Thymus (tissue), 11 donors: ENCODE results near the gene IL25. TPM values are rescaled to one million over a fixed set of nuclear protein-coding genes. Genes with fewer than 3 reads are reported as not detected.

ENCODE experiments used
- DNase-seq, 9 donors: peaks; one replicate each; pipeline ENCODE4 v3.0.0-alpha.2; 2013; ENCODE audit warnings: low spot score in 9 of 9, low read depth in 6 of 9, missing footprints in 1 of 9
- H3K27ac ChIP-seq, 2 donors: one replicate each; pipeline ENCODE4 v1.5.1; 2013; ENCODE audit warnings: control low read depth in 1 of 2, low read depth in 1 of 2, low read length in 1 of 2, mild to moderate bottlenecking in 1 of 2, moderate library complexity in 1 of 2
- H3K27me3 ChIP-seq, 2 donors: one replicate each; pipeline ENCODE4 v1.5.1; 2013; ENCODE audit warnings: low read length in 1 of 2; ENCODE audit not compliant: control insufficient read depth in 2 of 2, insufficient read depth in 1 of 2
- H3K36me3 ChIP-seq, 2 donors: one replicate each; pipeline ENCODE4 v1.5.1; 2013; ENCODE audit warnings: low read length in 1 of 2, mild to moderate bottlenecking in 1 of 2, moderate library complexity in 1 of 2; ENCODE audit not compliant: control insufficient read depth in 2 of 2, insufficient read depth in 2 of 2
- H3K4me1 ChIP-seq, 2 donors: one replicate each; pipeline ENCODE4 v1.5.1; 2013; ENCODE audit warnings: low read length in 2 of 2; ENCODE audit not compliant: control insufficient read depth in 2 of 2, insufficient read depth in 2 of 2
- H3K4me3 ChIP-seq, 2 donors: one replicate each; pipeline ENCODE4 v1.5.1; 2013; ENCODE audit warnings: low read length in 2 of 2, control low read depth in 1 of 2, mild to moderate bottlenecking in 1 of 2
- H3K9me3 ChIP-seq, 2 donors: one replicate each; pipeline ENCODE4 v1.5.1; 2013; ENCODE audit warnings: low read length in 1 of 2, mild to moderate bottlenecking in 1 of 2; ENCODE audit not compliant: control insufficient read depth in 2 of 2, insufficient read depth in 1 of 2
- WGBS: extraction: QIAGEN DNeasy Blood & Tissue Kit; methylation state at CpG from one replicate; pipeline ENCODE4 v1.1.7; 2013; 5-methylcytosine and 5-hydroxymethylcytosine counted together
- polyA plus RNA-seq: library from polyadenylated mRNA; stranded (reverse); fragments of 200-250 nt; gene quantifications from one replicate; pipeline ENCODE4 v1.2.3, GENCODE V29; 2013
- total RNA-seq: library from RNA; stranded (reverse); fragments of 120-200 nt; gene quantifications from one replicate; pipeline ENCODE4 v1.2.4, GENCODE V29; 2013
- donor health status: healthy.

Gene IL25
- total and polyA plus RNA-seq, 2 donors, result 0.07 TPM; not detected in 1

DNA sequence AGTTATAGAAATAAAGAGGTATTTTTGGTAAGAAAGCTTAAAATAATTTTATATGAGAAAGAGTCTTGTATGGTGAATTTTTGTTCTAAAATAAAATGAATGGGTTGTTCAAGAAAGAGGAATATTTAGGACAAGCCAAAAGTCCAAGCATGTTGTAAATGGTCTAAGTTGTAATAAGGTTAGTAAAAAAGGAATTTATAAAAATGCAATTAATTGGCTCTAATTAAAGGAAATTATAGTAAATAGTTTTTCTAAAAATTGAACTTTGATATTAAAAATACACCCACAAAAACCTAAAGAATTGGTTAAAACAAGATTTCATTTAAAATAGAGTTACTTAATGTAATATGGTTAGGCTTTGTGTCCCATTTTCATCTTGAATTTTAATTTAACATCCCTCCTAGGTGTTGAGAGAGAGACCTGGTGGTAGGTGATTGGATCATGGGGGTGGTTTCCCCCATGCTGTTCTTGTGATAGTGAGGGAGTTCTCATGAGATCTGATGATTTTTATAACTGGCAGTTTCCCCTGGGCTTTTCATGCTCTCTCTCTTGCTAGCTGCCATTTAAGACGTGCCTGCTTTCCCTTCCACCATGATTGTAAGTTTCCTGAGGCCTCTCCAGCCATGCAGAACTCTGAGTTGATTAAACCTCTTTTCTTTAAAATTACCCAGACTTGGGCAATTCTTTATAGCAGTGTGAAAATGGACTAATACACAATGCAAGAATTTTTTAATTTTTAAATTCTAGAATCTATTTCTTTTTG lies 32.9 kb upstream of the IL25 start:
- Histone ChIP-seq H3K27me3 (no peaks in the 10 kb centered on the region), H3K9me3 (no peaks in the 10 kb centered on the region), H3K4me1 (no peaks in the 10 kb centered on the region), H3K27ac (no peak overlapping the region), H3K36me3 (no peaks in the 10 kb centered on the region), H3K4me3 (no peak overlapping the region)
- 91% methylated on average over 1 of the region's 1 CpG for WGBS
- no peak for DNase-seq

DNA sequence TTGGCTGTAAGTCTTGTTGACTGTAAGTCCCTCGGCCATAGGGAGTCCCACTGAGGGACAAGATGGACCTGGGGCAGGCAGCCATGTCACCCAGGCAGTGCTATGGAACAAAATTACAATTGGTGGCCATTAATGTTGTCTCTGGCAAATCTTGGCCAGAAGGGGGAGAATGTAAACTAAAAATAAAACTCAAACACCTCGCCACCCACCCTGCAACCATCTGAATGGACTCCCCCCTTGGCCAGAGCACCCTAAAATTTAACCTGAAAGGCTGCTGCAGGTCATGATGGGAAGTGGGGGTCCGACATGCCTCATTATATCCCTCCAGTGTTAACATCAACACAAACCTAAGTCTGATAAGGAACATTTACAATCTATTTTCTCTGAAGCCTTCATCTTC lies 28.1 kb upstream of the IL25 start:
- H3K27ac ChIP-seq, result no peak overlapping the region
- H3K4me1 ChIP-seq, result no peaks in the 10 kb centered on the region
- H3K4me3 ChIP-seq, result no peak overlapping the region
- H3K27me3 ChIP-seq, result peaks cover 0 to 9% of the 10 kb centered on the region in 2 donors
- H3K9me3 ChIP-seq, result no peaks in the 10 kb centered on the region
- no peak for DNase-seq
- no peaks in the 10 kb centered on the region for H3K36me3 ChIP-seq
- WGBS, result 86% methylated on average over 3 of the region's 3 CpGs

DNA sequence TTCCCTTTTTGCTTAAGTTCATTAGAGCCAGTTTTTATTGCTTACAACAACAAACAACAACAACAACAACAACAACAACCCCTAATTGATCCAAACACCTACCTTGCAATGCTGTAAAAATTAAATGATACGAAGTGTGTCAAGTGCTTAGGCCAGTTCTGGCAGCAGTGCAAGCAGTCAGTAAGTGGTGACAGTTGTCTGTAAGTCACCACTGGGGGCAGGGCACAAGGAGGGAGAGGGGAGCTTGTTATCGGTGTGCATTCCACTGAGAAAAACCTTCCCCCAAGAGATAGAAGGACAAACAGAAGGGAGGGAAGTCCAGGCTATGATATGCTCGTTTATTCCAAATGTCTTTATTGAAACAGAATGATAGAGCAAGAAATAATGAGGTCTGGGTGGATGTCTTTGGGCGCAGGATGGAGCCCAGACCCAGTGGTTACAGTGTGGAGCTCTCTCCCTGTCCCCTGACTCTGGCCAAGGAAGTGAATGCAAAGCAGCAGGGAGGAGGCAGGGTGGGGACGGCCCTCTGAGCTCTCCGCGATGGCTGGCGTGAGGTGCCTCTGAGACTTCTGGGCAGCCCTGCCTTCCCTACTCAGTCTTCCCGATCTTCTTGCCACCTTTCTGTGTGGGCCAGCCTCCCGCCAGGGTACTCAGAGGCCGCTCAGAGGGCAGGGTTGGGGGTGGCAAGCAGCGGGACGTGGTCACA lies 26.5 kb upstream of the IL25 start:
- Histone ChIP-seq H3K36me3 (no peaks in the 10 kb centered on the region), H3K4me3 (no peak overlapping the region), H3K27me3 (peaks cover 5 to 18% of the 10 kb centered on the region in 2 donors), H3K27ac (no peak overlapping the region), H3K9me3 (no peaks in the 10 kb centered on the region), H3K4me1 (no peaks in the 10 kb centered on the region)
- DNase-seq, result no peak
- 95% methylated on average over 13 of the region's 13 CpGs for WGBS

DNA sequence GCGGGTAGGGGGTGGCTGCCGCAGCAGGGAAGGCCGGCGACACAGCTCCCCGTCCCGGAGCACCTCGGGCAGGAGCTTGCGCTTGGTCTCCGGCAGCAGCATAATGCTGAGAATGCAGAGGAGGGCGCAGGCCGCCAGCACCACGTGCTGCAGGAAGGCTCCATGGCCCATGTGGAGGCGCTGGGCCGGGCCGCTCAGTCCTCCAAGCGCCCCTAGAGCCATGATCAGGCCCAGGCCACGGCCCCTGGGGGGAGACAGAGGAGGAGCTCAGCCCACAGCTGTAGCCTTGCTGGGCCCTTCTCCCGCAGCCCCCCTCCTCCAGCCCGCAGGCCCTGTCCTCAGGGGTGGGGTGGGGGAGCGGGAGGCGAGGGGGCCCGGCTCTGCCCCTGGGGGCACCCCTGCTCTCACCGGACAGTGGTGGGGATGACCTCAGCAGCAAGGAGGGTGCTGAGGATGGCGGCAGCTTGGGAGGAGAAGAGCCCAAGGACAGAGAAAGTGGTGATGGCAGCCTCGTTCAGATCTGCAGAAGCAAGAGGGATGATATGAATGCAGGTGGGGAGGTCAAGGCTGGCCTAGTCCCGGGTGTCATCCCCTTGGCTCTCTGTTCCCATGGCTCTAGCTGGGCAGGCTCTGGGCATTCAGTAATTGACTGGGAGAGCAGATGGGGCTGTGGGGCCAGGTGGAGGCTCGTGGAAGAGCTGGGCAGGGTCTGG lies 25.8 kb upstream of the IL25 start:
- H3K36me3 ChIP-seq, result no peaks in the 10 kb centered on the region
- no peak for DNase-seq
- H3K27me3 ChIP-seq, result peaks cover 12 to 25% of the 10 kb centered on the region in 2 donors
- H3K4me3 ChIP-seq, result no peak overlapping the region
- 92% methylated on average over 27 of the region's 27 CpGs for WGBS
- H3K4me1 ChIP-seq, result peaks cover 0 to 3% of the 10 kb centered on the region in 2 donors
- no peak overlapping the region for H3K27ac ChIP-seq
- H3K9me3 ChIP-seq, result peaks cover 0 to 1% of the 10 kb centered on the region in 2 donors

DNA sequence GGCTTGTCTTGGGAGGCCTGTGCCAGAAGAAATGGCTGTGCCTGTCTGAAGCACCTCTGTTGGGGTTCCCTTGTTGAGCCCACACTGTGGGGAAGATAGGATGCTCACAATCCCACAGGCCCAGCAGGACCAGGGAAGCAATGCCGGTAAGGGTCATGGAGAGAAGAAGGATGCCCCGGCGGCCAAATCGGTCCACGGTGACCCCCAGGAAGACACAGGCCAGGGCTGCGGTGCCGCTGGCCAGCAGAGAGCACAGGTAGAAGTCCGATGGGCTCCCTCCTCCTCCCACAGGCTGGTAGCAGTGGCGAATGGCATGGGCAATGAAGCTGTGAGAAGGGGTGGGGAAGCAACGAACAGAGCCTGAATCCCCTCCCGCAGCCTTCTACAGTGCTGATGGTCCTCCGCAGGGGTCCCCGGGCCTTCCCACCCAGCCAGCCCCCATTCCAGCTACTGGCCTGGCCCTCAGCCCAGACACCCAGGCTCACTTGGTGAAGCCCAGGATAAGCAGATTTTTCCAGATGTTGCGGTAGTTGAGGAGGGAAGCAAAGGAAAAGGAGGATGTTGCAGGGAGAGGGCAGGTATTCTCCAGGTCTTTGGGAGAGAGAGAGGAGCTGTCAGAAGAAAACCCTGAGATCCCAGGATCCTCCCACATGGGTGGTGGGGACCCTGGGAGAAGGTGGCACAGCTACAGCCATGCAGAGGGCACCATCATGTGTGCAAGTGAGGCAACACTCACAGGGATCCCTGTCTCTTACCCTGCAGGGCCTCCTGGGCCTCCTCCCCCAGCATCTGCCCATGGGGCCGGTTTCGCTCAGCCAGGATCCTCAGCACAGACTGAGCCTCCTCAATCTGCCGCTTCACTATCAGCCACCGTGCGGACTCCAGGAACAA lies 25.0 kb upstream of the IL25 start:
- DNase-seq, result no peak
- H3K4me1 ChIP-seq, result peaks cover 0 to 4% of the 10 kb centered on the region in 2 donors
- no peak overlapping the region for H3K4me3 ChIP-seq
- H3K27me3 ChIP-seq, result peaks cover 20 to 33% of the 10 kb centered on the region in 2 donors
- H3K27ac ChIP-seq, result no peak overlapping the region
- H3K9me3 ChIP-seq, result peaks cover 0 to 1% of the 10 kb centered on the region in 2 donors
- 97% methylated on average over 19 of the region's 19 CpGs for WGBS
- H3K36me3 ChIP-seq, result no peaks in the 10 kb centered on the region

DNA sequence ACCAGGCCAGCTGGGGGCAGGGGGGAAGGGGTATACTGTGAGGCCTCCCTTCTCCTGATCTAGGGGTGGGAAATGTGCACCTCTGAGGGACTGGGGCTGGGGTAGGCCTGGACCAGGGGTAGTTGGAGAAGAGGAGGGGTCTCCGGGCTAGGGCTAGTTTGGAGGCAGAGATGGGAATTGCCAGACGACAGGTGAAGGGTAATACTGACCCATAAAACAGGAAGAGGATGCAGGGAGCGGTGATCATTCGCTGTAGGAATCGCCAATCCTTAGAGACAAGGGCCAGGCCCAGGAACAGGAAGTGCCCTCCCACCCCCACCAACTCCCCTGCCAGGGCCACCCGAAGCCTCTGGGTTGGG lies 24.3 kb upstream of the IL25 start:
- DNase-seq, result no peak
- H3K27me3 ChIP-seq, result peaks cover 24 to 39% of the 10 kb centered on the region in 2 donors
- peaks cover 0 to 1% of the 10 kb centered on the region in 2 donors for H3K9me3 ChIP-seq
- H3K4me3 ChIP-seq, result no peak overlapping the region
- 96% methylated on average over 6 of the region's 6 CpGs for WGBS
- H3K36me3 ChIP-seq, result no peaks in the 10 kb centered on the region
- H3K4me1 ChIP-seq, result peaks cover 0 to 4% of the 10 kb centered on the region in 2 donors
- H3K27ac ChIP-seq, result no peak overlapping the region

DNA sequence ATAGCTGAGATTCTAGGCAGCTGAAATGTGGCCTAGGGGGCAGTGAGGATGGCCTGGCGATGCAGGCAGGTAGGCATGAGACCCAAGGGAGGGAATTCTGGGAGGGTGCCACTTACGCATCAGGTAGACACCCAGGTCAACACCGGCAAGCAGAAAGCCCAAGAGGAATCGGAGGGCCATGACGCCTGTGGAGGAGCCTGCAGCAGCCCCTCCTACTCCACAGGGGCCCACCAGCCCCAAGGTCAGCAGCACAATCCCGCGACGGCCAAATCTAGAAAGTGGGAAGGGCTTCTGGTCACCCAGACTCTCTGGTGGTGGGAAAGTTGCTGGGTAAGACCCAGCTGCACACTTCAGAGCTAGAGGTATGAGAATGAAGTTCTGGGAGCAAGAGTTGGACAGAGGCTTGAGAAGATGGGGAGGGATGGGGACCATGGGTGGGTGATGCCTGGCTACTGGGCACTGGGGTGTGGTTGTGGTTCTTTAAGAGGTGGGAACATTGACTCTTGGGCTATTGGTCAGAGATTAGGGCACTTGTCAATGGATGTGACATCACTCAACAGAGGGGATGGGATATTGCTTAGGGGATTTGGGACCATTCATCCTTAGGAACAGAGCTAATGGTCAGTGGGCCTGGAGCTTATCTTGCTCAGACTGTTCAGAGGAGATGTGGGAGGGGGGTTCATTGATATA lies 23.3 kb upstream of the IL25 start:
- 95% methylated on average over 8 of the region's 8 CpGs for WGBS
- DNase-seq, result no peak

More for the DNA sequence above, 23.3 kb upstream of the IL25 start:
- Histone ChIP-seq H3K27ac (no peak overlapping the region), H3K4me1 (peaks cover 0 to 4% of the 10 kb centered on the region in 2 donors), H3K27me3 (peaks cover 32 to 49% of the 10 kb centered on the region in 2 donors), H3K9me3 (peaks cover 0 to 1% of the 10 kb centered on the region in 2 donors), H3K36me3 (no peaks in the 10 kb centered on the region), H3K4me3 (no peak overlapping the region)
